HCT116 (cell line): ENCODE measurements around the gene ANAPC5. TPM values are rescaled to one million over a fixed set of nuclear protein-coding genes. Genes with fewer than 3 reads are reported as not detected.
"Not testable (repeated sequence)": the region's sequence is repeated elsewhere in the genome, so short reads cannot be mapped to it uniquely, and the experiment has no call there.

Source experiments
- ATAC-seq: fragments of 200-7000 bp; cut with Tn5 transposase; 2 replicates; pipeline ENCODE4 v1.9.1; 2020; ENCODE audit warnings: mild to moderate bottlenecking, moderate library complexity
- BruUV-seq: library from RNA; stranded (reverse); fragments of 400-500 nt; replicated peaks from 2 replicates; lab custom pipeline; 2021; lab: Mats Ljungman, UMichigan
- CTCF ChIA-PET: fragments of 300-600 bp; sonication (Branson Sonifier 250); formaldehyde crosslinking; loops from one replicate; lab custom pipeline; 2021; ENCODE audit warnings: antibody characterized with exemption; lab: Charles Lee
- POLR2A ChIA-PET: fragments of 300-600, 350-600 bp; sonication (Branson Sonifier 250); formaldehyde crosslinking; loops from one replicate; lab custom pipeline; 2021; ENCODE audit warnings: antibody characterized with exemption; lab: Charles Lee
- RAD21 ChIA-PET, 2 experiments: fragments of 300-600 bp; sonication (Branson Sonifier 250); formaldehyde crosslinking; loops; one replicate each; lab custom pipeline; 2023; ENCODE audit warnings: low total read pairs in 2 of 2; ENCODE audit not compliant: uncharacterized antibody in 2 of 2, unreplicated experiment in 2 of 2, low non-redundant PET in 1 of 2; lab: Charles Lee
- DNase-seq: peaks from one replicate; pipeline ENCODE4 v3.0.0-alpha.2; 2010; ENCODE audit warnings: low read depth, low spot score
- H2AFZ ChIP-seq: fragments of 200-600 bp; shearing (Covaris generic), sonication (generic); 2 replicates; pipeline ENCODE4 v1.6.1; 2017; ENCODE audit warnings: low read depth, mixed run types, mixed read lengths, antibody characterized with exemption, low read length; ENCODE audit not compliant: poor library complexity, severe bottlenecking
- H3K27ac ChIP-seq: 2 replicates; pipeline ENCODE4 v1.5.1; 2012; ENCODE audit warnings: low read depth, low read length
- H3K27me3 ChIP-seq: fragments of 200-600 bp; sonication (generic); 2 replicates; pipeline ENCODE4 v1.6.1; 2016; ENCODE audit warnings: mixed run types, low read length, mixed read lengths; ENCODE audit not compliant: insufficient read depth
- H3K36me3 ChIP-seq, 2 experiments: fragments of 200-500 bp in 1 of 2; fragments of 200-600 bp in 1 of 2; sonication (Bioruptor generic) in 1 of 2; sonication (generic) in 1 of 2; 2 replicates each; pipeline versions ENCODE4 v1.5.1 to v1.6.1; 2014 to 2016; ENCODE audit warnings: low read length in 2 of 2, inconsistent platforms in 1 of 2, mixed read lengths in 1 of 2, mixed run types in 1 of 2; ENCODE audit not compliant: insufficient read depth in 2 of 2, control insufficient read depth in 1 of 2
- H3K4me1 ChIP-seq, 2 experiments: fragments of 200-600 bp in 1 of 2; sonication (generic) in 1 of 2; 2 replicates each; pipeline versions ENCODE4 v1.5.1 to v1.6.1; 2012 to 2017; ENCODE audit warnings: low read length in 2 of 2, inconsistent platforms in 1 of 2, mild to moderate bottlenecking in 1 of 2, mixed read lengths in 1 of 2, mixed run types in 1 of 2, moderate library complexity in 1 of 2; ENCODE audit not compliant: insufficient read depth in 2 of 2, control insufficient read depth in 1 of 2
- H3K4me2 ChIP-seq: fragments of 200-600 bp; sonication (generic); 2 replicates; pipeline ENCODE4 v1.6.1; 2017; ENCODE audit warnings: mixed run types, low read length, mixed read lengths
- H3K4me3 ChIP-seq, 2 experiments: fragments of 200-600 bp in 1 of 2; sonication (generic) in 1 of 2; replicated peaks in 1 of 2; 2 replicates each; pipeline ENCODE4 v1.5.1; 2011 to 2016; ENCODE audit warnings: low read length in 2 of 2, control low read depth in 1 of 2, low read depth in 1 of 2, mild to moderate bottlenecking in 1 of 2, mixed read lengths in 1 of 2, mixed run types in 1 of 2
- H3K79me2 ChIP-seq: fragments of 200-600 bp; sonication (generic); 2 replicates; pipeline ENCODE4 v1.6.1; 2017; ENCODE audit warnings: mild to moderate bottlenecking, mixed run types, low read length, moderate library complexity, mixed read lengths; ENCODE audit not compliant: insufficient read depth
- H3K9ac ChIP-seq: fragments of 200-600 bp; sonication (generic); 2 replicates; pipeline ENCODE4 v1.6.1; 2016; ENCODE audit warnings: low read length, mixed read lengths
- H3K9me2 ChIP-seq: fragments of 200-600 bp; sonication (generic), shearing (Covaris generic); 2 replicates; pipeline ENCODE4 v1.6.1; 2017; ENCODE audit warnings: mixed run types, mild to moderate bottlenecking, moderate library complexity; ENCODE audit not compliant: insufficient read depth
- H3K9me3 ChIP-seq, 2 experiments: fragments of 200-500 bp in 1 of 2; fragments of 200-600 bp in 1 of 2; sonication (Bioruptor generic) in 1 of 2; sonication (generic) in 1 of 2; 2 replicates each; pipeline ENCODE4 v1.6.1; 2014 to 2017; ENCODE audit warnings: low read length in 2 of 2, mixed read lengths in 2 of 2, inconsistent platforms in 1 of 2, low read depth in 1 of 2, mild to moderate bottlenecking in 1 of 2, mixed run types in 1 of 2, moderate library complexity in 1 of 2; ENCODE audit not compliant: control insufficient read depth in 1 of 2, insufficient read depth in 1 of 2
- H4K20me1 ChIP-seq: fragments of 200-600 bp; sonication (generic), shearing (Covaris generic); 2 replicates; pipeline ENCODE4 v1.6.1; 2017; ENCODE audit warnings: mixed run types, mild to moderate bottlenecking, moderate library complexity; ENCODE audit not compliant: insufficient read depth
- ELF1 ChIP-seq: IDR thresholded peaks from 2 replicates; pipeline ENCODE4 v1.6.1; 2012; ENCODE audit warnings: low read depth, borderline replicate concordance
- EZH2 ChIP-seq: fragments of 200-600 bp; sonication (generic); IDR thresholded peaks from 2 replicates; pipeline ENCODE4 v1.6.1; 2017; ENCODE audit warnings: antibody characterized with exemption, mixed run types
- FOSL1 ChIP-seq: IDR thresholded peaks from 2 replicates; pipeline ENCODE4 v1.6.1; 2012; ENCODE audit warnings: low read depth
- JUND ChIP-seq: IDR thresholded peaks from 2 replicates; pipeline ENCODE4 v1.6.1; 2012
- POLR2AphosphoS5 ChIP-seq: IDR thresholded peaks from 2 replicates; pipeline ENCODE4 v1.6.1; 2011; ENCODE audit warnings: mild to moderate bottlenecking, low read depth, low read length, moderate library complexity
- SP1 ChIP-seq: IDR thresholded peaks from 2 replicates; pipeline ENCODE4 v1.6.1; 2012; ENCODE audit warnings: low read depth
- SRF ChIP-seq: IDR thresholded peaks from 2 replicates; pipeline ENCODE4 v1.6.1; 2012; ENCODE audit warnings: low read depth
- ZBTB33 ChIP-seq: IDR thresholded peaks from 2 replicates; pipeline ENCODE4 v1.6.1; 2011; ENCODE audit warnings: mild to moderate bottlenecking, low read length, moderate library complexity; ENCODE audit not compliant: insufficient replicate concordance; ENCODE audit errors: extremely low read depth
- intact Hi-C: fragments of 100-400 bp; cut with micrococcal nuclease; formaldehyde crosslinking; loops from 2 replicates; pipeline ENCODE4 v1.10.0; 2022
- total RNA-seq: library from RNA; stranded (reverse); gene quantifications from one replicate; pipeline ENCODE4 v1.2.1, GENCODE V29; 2021; ENCODE audit not compliant: unreplicated experiment

The ANAPC5 gene
- total RNA-seq, 1 experiment from 2014 or later: 112 TPM

GRCh38 chr12:121374945-121375584 lies 22.9 kb upstream of the ANAPC5 start:
- DNase-seq, H3K4me1 ChIP-seq, H3K27ac ChIP-seq, H3K9me3 ChIP-seq, CTCF ChIA-PET, intact Hi-C loops, H3K9ac ChIP-seq, H2AFZ ChIP-seq, ATAC-seq, H3K4me3 ChIP-seq, RAD21 ChIA-PET, BruUV-seq, H3K4me2 ChIP-seq, H3K36me3 ChIP-seq, H3K9me2 ChIP-seq, H3K79me2 ChIP-seq, H3K27me3 ChIP-seq, POLR2A ChIA-PET, H4K20me1 ChIP-seq: not testable (repeated sequence)

- H4K20me1 ChIP-seq, H3K4me1 ChIP-seq, H3K79me2 ChIP-seq, POLR2A ChIA-PET, H3K27ac ChIP-seq, ATAC-seq, H3K9me3 ChIP-seq, H3K9ac ChIP-seq, BruUV-seq, H3K36me3 ChIP-seq, RAD21 ChIA-PET, H3K4me3 ChIP-seq, intact Hi-C loops, H3K4me2 ChIP-seq, H2AFZ ChIP-seq, H3K27me3 ChIP-seq, CTCF ChIA-PET, DNase-seq, H3K9me2 ChIP-seq: not testable (repeated sequence)
Observed at GRCh38 chr12:121374336-121374735, 22.1 kb upstream of the ANAPC5 start.

GRCh38 chr12:121373755-121374154 lies 21.5 kb upstream of the ANAPC5 start:
- ATAC-seq (no peak), DNase-seq (no peak)
- H3K27me3 ChIP-seq: no peaks in the 10 kb centered on the region
- no peak overlapping the region for H2AFZ ChIP-seq
- H3K4me3 ChIP-seq: no peak overlapping the region
- H3K9ac ChIP-seq: no peak overlapping the region
- intact Hi-C loops: no loop called here
- no peaks in the 10 kb centered on the region for H3K36me3 ChIP-seq
- H3K4me2 ChIP-seq: no peak overlapping the region
- no peaks in the 10 kb centered on the region for H3K9me2 ChIP-seq
- H3K79me2 ChIP-seq: no peaks in the 10 kb centered on the region
- CTCF ChIA-PET: no interaction called here
- RAD21 ChIA-PET: no interaction called here
- H3K4me1 ChIP-seq: 0 out of 4 replicates have a peak, but pooled peaks cover 0 to 2% of the 10 kb centered on the region in 2 experiments
- POLR2A ChIA-PET: no interaction called here
- H3K9me3 ChIP-seq: no peaks in the 10 kb centered on the region
- no peaks in the 10 kb centered on the region for H4K20me1 ChIP-seq
- BruUV-seq: no TSS peak
- H3K27ac ChIP-seq: no peak overlapping the region
- TF ChIP-seq POLR2AphosphoS5 (no peak), ELF1 (no peak), FOSL1 (no peak), ZBTB33 (no peak), JUND (no peak), EZH2 (no peak), SRF (no peak), SP1 (no peak)
